Measurements from ENCODE around the gene ICA1. TPM values are rescaled to one million over a fixed set of nuclear protein-coding genes. Genes with fewer than 3 reads are reported as not detected.

The ICA1 gene
- total RNA-seq, 4 donors from 2014 or later, result 9.7 to 61.8 (median 31.6) TPM

DNA sequence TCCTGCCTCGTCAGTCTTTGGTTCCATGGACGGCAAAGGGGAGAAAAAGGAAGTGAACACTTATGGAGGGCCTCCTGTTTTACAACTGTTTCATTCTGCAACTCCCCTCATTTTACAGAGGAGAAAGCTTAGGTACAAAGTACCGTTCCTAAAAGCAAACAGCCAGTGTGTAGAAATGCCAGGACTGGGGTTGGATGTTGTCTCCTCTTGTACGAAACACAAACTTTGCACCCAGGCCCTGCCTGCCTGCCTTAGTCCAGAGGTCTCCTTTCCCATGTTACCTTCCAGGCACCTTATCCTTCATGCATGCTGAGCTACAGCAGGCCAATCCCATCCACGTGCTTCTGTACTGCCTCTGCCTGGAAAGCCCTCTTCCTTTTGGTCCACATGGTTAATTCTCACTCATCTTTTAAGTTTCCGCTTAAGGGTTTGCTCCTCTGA is 86.0 kb downstream of the ICA1 start:
- no peak for ATAC-seq (ENCODE audit: low FRiP score)
- TF ChIP-seq, protein P1, sequence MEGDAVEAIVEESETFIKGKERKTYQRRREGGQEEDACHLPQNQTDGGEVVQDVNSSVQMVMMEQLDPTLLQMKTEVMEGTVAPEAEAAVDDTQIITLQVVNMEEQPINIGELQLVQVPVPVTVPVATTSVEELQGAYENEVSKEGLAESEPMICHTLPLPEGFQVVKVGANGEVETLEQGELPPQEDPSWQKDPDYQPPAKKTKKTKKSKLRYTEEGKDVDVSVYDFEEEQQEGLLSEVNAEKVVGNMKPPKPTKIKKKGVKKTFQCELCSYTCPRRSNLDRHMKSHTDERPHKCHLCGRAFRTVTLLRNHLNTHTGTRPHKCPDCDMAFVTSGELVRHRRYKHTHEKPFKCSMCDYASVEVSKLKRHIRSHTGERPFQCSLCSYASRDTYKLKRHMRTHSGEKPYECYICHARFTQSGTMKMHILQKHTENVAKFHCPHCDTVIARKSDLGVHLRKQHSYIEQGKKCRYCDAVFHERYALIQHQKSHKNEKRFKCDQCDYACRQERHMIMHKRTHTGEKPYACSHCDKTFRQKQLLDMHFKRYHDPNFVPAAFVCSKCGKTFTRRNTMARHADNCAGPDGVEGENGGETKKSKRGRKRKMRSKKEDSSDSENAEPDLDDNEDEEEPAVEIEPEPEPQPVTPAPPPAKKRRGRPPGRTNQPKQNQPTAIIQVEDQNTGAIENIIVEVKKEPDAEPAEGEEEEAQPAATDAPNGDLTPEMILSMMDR (IDR thresholded peaks at IDR 0.05), result no peak
- DNase-seq (ENCODE audit: low spot score), result no peak

- no peak for DNase-seq (ENCODE audit: low spot score)
- TF ChIP-seq, protein P1 (IDR thresholded peaks at IDR 0.05), result no peak
- no peak for ATAC-seq (ENCODE audit: low FRiP score)
Measured at GRCh38 chr7:8172372-8173354, 89.3 kb downstream of the ICA1 start.

DNA sequence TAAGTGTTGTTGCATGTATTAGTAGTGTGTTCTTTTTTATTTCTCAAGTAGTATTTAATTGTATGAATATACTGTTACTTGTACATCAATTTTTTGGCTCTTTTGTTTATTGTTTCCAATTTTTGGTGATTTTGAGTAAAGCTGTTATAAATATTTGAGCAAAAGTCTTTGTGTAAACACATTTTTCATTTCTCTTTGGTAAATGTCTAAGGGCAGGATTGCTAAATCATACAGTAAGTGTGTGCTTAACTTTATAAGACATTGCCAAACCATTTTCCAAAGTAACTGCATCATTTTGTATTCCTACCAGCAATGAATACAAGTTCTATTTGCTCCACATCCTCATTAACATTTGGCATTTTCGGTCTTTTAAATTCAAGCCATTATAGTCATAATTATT is 92.8 kb downstream of the ICA1 start:
- DNase-seq (ENCODE audit: low spot score) (no peak), ATAC-seq (ENCODE audit: low FRiP score) (no peak)
- TF ChIP-seq, protein P1 (IDR thresholded peaks at IDR 0.05), result no peak

DNA sequence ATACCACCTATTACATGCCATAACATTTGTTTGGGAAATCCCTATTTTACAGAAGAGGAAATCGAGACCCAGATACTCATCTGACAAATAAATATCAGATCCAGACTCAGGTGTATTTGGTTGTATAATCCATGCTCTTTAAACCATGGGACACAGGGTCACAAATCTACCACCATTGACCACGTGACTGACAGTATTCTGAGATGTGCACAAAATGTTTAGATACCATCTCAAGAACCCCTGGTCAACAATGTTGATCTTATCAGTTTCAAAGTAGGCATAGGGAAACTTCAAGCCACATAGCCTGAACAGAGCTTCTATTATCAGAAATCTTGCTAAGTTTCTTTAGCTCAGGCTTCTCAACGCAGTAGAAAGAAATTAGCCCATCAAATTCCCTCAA is 93.6 kb downstream of the ICA1 start:
- DNase-seq (ENCODE audit: low spot score) (no peak), ATAC-seq (ENCODE audit: low FRiP score) (no peak)
- TF ChIP-seq, protein P1 (IDR thresholded peaks at IDR 0.05), result no peak

- TF ChIP-seq, protein P1 (IDR thresholded peaks at IDR 0.05), result no peak
- DNase-seq (ENCODE audit: low spot score), result no peak
- ATAC-seq (ENCODE audit: low FRiP score), result no peak
Measured at GRCh38 chr7:8165150-8165549, 96.8 kb downstream of the ICA1 start.

DNA sequence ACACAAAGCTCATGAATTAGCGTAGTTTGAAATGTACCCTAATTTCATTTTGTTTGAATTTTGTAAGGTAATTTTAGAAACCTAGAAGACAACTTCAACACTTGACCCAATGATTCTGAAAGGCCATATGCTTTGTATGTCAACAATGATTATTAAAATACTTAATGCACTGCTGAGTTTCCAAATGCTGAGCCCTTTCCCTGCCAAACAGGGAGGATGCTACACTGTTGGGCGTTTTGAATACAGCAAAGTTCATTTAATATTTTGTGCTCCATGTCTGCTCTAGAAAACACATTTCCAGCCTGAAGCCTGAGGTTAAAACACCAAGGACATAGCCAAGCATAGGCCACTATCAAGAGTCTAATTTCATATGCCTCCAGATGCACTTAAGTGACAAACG is 99.8 kb downstream of the ICA1 start:
- no peak for ATAC-seq (ENCODE audit: low FRiP score)
- TF ChIP-seq, protein P1 (IDR thresholded peaks at IDR 0.05), result no peak
- no peak for DNase-seq (ENCODE audit: low spot score)

Measured in omental fat pad (tissue), 4 donors.